ENCODE data around the gene RBM19.
A peak's percentile ranks its signal among the peaks of the same experiment; 100 is the strongest.
"Not testable (repeated sequence)": the region's sequence is repeated elsewhere in the genome, so short reads cannot be mapped to it uniquely, and the experiment has no call there.

Gene RBM19

GRCh38 chr12:113907446-113908180, 58.5 kb downstream of the RBM19 start:
- DNase-seq (ENCODE audit: low read depth, low spot score) = no peak
- no peak overlapping the region for H3K27ac ChIP-seq

GRCh38 chr12:113906411-113907200, 59.5 kb downstream of the RBM19 start:
- H3K27ac ChIP-seq = no peak overlapping the region
- no peak for DNase-seq (ENCODE audit: low read depth, low spot score)

- H3K27ac ChIP-seq = no peak overlapping the region
- DNase-seq (ENCODE audit: low read depth, low spot score) = no peak
Measured at GRCh38 chr12:113905829-113906228, 60.3 kb downstream of the RBM19 start.

- no peak overlapping the region for H3K27ac ChIP-seq
- DNase-seq (ENCODE audit: low read depth, low spot score) = no peak
Measured at GRCh38 chr12:113903381-113903863, 62.7 kb downstream of the RBM19 start.

- not testable (repeated sequence) for DNase-seq (ENCODE audit: low read depth, low spot score); H3K27ac ChIP-seq
Measured at GRCh38 chr12:113901319-113901718, 64.8 kb downstream of the RBM19 start.

- no peak overlapping the region for H3K27ac ChIP-seq
- DNase-seq (ENCODE audit: low read depth, low spot score) = no peak
Measured at GRCh38 chr12:113900716-113901115, 65.4 kb downstream of the RBM19 start.

- peak overlapping the region; percentile 33 for H3K27ac ChIP-seq
- no peak for DNase-seq (ENCODE audit: low read depth, low spot score)
Measured at GRCh38 chr12:113899561-113900471, 66.3 kb downstream of the RBM19 start.

- H3K27ac ChIP-seq = peak overlapping the region; percentile 33
- no peak for DNase-seq (ENCODE audit: low read depth, low spot score)
Measured at GRCh38 chr12:113899042-113899560, 67.0 kb downstream of the RBM19 start.

- DNase-seq (ENCODE audit: low read depth, low spot score) = no peak
- no peak overlapping the region for H3K27ac ChIP-seq
Measured at GRCh38 chr12:113898466-113898865, 67.7 kb downstream of the RBM19 start.

GRCh38 chr12:113897406-113897805, 68.7 kb downstream of the RBM19 start:
- no peak for DNase-seq (ENCODE audit: low read depth, low spot score)
- no peak overlapping the region for H3K27ac ChIP-seq

- H3K27ac ChIP-seq = no peak overlapping the region
- DNase-seq (ENCODE audit: low read depth, low spot score) = no peak
Measured at GRCh38 chr12:113896841-113897240, 69.3 kb downstream of the RBM19 start.

GRCh38 chr12:113896194-113896593, 69.9 kb downstream of the RBM19 start:
- H3K27ac ChIP-seq = no peak overlapping the region
- no peak for DNase-seq (ENCODE audit: low read depth, low spot score)

- DNase-seq (ENCODE audit: low read depth, low spot score) = no peak
- no peak overlapping the region for H3K27ac ChIP-seq
Measured at GRCh38 chr12:113895176-113895575, 70.9 kb downstream of the RBM19 start.

GRCh38 chr12:113894697-113895096, 71.4 kb downstream of the RBM19 start:
- DNase-seq (ENCODE audit: low read depth, low spot score) = no peak
- no peak overlapping the region for H3K27ac ChIP-seq

GRCh38 chr12:113893221-113893620, 72.9 kb downstream of the RBM19 start:
- no peak overlapping the region for H3K27ac ChIP-seq
- no peak for DNase-seq (ENCODE audit: low read depth, low spot score)

- DNase-seq (ENCODE audit: low read depth, low spot score) = no peak
- no peak overlapping the region for H3K27ac ChIP-seq
Measured at GRCh38 chr12:113892556-113892955, 73.6 kb downstream of the RBM19 start.

- no peak for DNase-seq (ENCODE audit: low read depth, low spot score)
- no peak overlapping the region for H3K27ac ChIP-seq
Measured at GRCh38 chr12:113891739-113892520, 74.2 kb downstream of the RBM19 start.

GRCh38 chr12:113891167-113891692, 74.9 kb downstream of the RBM19 start:
- H3K27ac ChIP-seq = no peak overlapping the region
- DNase-seq (ENCODE audit: low read depth, low spot score) = no peak

- DNase-seq (ENCODE audit: low read depth, low spot score) = no peak
- H3K27ac ChIP-seq = no peak overlapping the region
Measured at GRCh38 chr12:113889891-113890581, 76.1 kb downstream of the RBM19 start.
